Measurements from ENCODE around the gene CNPY1. TPM values are rescaled to one million over a fixed set of nuclear protein-coding genes. Genes with fewer than 3 reads are reported as not detected.

The CNPY1 gene
- total RNA-seq, 1 donor from 2014 or later, result not detected

DNA sequence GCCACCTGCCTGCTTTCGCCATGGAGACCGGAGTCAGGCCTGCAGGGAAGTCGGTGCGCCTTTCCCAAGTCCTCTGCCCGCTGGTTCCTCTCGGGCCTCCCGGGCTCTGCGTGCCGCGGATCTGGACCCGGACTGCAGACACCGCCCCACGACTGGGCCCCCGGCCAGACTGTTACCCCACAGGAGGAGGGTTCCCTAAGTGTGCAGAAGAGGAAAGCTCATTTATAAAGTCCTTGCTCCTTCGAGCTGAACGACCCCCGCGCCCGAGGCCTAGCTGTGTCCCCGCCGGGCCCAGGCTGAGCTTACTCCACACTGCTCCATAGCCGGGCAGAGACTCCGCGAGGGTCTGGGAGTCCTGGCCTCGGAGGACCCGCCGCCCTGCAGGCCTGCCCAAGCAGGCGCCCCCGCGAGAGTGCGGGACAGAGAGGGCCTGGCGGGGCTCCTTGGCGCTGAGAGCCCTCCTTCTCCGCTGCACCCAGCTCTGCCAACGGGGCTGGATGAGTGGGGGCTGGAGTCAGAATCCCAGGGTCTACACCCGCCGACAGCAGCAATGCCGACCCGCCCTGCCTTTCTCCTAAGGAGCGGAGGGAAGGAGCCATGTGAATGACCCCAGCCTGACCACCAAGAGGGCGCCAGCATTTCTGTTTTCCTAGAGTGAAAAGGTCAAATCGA is 80.1 kb downstream of the CNPY1 start:
- peaks cover 23% of the 10 kb centered on the region for H3K4me1 ChIP-seq
- TF ChIP-seq POLR2A (IDR thresholded peaks at IDR 0.05), result no peak
- no peak for TF ChIP-seq POLR2AphosphoS5 (IDR thresholded peaks at IDR 0.05; ENCODE audit: insufficient read depth in 1 of 2, low read depth in 1 of 2)
- TF ChIP-seq, protein P1, sequence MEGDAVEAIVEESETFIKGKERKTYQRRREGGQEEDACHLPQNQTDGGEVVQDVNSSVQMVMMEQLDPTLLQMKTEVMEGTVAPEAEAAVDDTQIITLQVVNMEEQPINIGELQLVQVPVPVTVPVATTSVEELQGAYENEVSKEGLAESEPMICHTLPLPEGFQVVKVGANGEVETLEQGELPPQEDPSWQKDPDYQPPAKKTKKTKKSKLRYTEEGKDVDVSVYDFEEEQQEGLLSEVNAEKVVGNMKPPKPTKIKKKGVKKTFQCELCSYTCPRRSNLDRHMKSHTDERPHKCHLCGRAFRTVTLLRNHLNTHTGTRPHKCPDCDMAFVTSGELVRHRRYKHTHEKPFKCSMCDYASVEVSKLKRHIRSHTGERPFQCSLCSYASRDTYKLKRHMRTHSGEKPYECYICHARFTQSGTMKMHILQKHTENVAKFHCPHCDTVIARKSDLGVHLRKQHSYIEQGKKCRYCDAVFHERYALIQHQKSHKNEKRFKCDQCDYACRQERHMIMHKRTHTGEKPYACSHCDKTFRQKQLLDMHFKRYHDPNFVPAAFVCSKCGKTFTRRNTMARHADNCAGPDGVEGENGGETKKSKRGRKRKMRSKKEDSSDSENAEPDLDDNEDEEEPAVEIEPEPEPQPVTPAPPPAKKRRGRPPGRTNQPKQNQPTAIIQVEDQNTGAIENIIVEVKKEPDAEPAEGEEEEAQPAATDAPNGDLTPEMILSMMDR (IDR thresholded peaks at IDR 0.05), result no peak
- H3K4me3 ChIP-seq, result no peak overlapping the region
- peaks cover 29% of the 10 kb centered on the region for H3K27me3 ChIP-seq
- no peaks in the 10 kb centered on the region for H3K36me3 ChIP-seq
- intact Hi-C loops (cut with DNase I), result no loop called here
- no peak for DNase-seq (ENCODE audit: extremely low spot score in 2 of 2)
- no peak overlapping the region for H3K27ac ChIP-seq
- H3K9me3 ChIP-seq, result no peaks in the 10 kb centered on the region

GRCh38 chr7:155465761-155466141 is 80.6 kb downstream of the CNPY1 start:
- H3K4me1 ChIP-seq, result peaks cover 23% of the 10 kb centered on the region
- TF ChIP-seq, protein P1 (IDR thresholded peaks at IDR 0.05), result no peak
- TF ChIP-seq POLR2A (IDR thresholded peaks at IDR 0.05), result no peak
- no peak for TF ChIP-seq POLR2AphosphoS5 (IDR thresholded peaks at IDR 0.05; ENCODE audit: insufficient read depth in 1 of 2, low read depth in 1 of 2)
- H3K4me3 ChIP-seq, result no peak overlapping the region
- H3K36me3 ChIP-seq, result no peaks in the 10 kb centered on the region
- DNase-seq (ENCODE audit: extremely low spot score in 2 of 2), result no peak
- peaks cover 25% of the 10 kb centered on the region for H3K27me3 ChIP-seq
- intact Hi-C loops (cut with DNase I), result no loop called here
- no peak overlapping the region for H3K27ac ChIP-seq
- H3K9me3 ChIP-seq, result no peaks in the 10 kb centered on the region

DNA sequence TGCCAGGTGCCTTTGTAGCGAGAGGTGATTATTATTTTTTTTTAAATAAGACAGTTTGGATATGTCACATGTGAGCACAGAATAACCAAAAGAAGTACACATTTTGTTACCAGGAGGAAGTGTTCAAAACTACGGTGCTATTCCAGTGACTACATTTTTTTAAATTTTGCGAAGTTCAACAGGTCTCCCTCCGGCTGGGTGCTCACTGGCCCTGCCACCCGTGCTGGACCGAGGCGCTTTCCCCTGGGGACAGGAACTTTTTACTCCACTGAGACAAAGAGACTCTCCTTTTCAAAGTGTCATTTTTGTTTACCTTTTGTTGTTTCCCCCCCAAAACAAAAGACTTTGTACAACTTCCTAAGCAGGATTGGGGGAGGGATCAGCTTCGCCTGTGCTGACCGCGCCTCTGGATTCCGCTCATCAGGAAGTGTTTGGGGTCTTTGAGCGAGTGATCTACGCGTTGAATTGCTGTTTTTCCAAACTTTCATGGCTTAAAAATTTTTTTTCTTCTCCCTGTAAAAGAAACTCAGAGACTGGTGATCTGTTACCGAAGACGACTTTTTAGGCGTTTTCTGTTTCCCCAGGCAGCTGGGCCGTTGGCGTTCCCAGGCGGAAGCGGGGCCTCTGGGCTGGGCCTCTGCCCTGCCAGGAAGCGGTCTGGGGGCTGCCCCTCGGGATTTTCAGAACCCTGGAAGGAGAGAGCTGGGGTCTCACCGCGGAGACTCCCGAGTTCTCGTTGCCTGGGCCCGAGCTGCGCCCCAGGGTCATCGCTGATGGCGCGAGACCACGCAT is 81.2 kb downstream of the CNPY1 start:
- TF ChIP-seq POLR2A (IDR thresholded peaks at IDR 0.05), result no peak
- TF ChIP-seq POLR2AphosphoS5 (IDR thresholded peaks at IDR 0.05; ENCODE audit: insufficient read depth in 1 of 2, low read depth in 1 of 2), result no peak
- TF ChIP-seq, protein P1 (IDR thresholded peaks at IDR 0.05), result no peak
- H3K4me1 ChIP-seq, result peaks cover 23% of the 10 kb centered on the region

GRCh38 chr7:155464183-155464582 is 82.2 kb downstream of the CNPY1 start:
- no peak overlapping the region for H3K27ac ChIP-seq
- H3K4me3 ChIP-seq, result no peak overlapping the region
- TF ChIP-seq, protein P1 (IDR thresholded peaks at IDR 0.05), result no peak
- no peak for TF ChIP-seq POLR2AphosphoS5 (IDR thresholded peaks at IDR 0.05; ENCODE audit: insufficient read depth in 1 of 2, low read depth in 1 of 2)
- no peak for TF ChIP-seq POLR2A (IDR thresholded peaks at IDR 0.05)
- H3K27me3 ChIP-seq, result peaks cover 27% of the 10 kb centered on the region
- no peak for DNase-seq (ENCODE audit: extremely low spot score in 2 of 2)
- intact Hi-C loops (cut with DNase I), result no loop called here
- no peaks in the 10 kb centered on the region for H3K36me3 ChIP-seq
- no peaks in the 10 kb centered on the region for H3K9me3 ChIP-seq
- peaks cover 31% of the 10 kb centered on the region for H3K4me1 ChIP-seq

More for the DNA sequence above, 81.2 kb downstream of the CNPY1 start:
- H3K27ac ChIP-seq, result no peak overlapping the region
- no peak overlapping the region for H3K4me3 ChIP-seq
- peaks cover 23% of the 10 kb centered on the region for H3K27me3 ChIP-seq
- DNase-seq (ENCODE audit: extremely low spot score in 2 of 2), result no peak
- no peaks in the 10 kb centered on the region for H3K9me3 ChIP-seq
- no peaks in the 10 kb centered on the region for H3K36me3 ChIP-seq
- intact Hi-C loops (cut with DNase I), result no loop called here

Data from vagina (tissue), 2 donors.